IMR-90 (cell line): Measurements from ENCODE around the gene MTM1. TPM values are rescaled to one million over a fixed set of nuclear protein-coding genes. Genes with fewer than 3 reads are reported as not detected.

ENCODE experiments used
- ATAC-seq: fragments of 200-7000 bp; cut with Tn5 transposase; 2 replicates; pipeline ENCODE4 v1.9.1; 2020; ENCODE audit warnings: low read depth, mild to moderate bottlenecking, moderate library complexity
- BruUV-seq: library from RNA; stranded (reverse); fragments of 400-500 nt; replicated peaks from 2 replicates; lab custom pipeline; 2021; lab: Mats Ljungman, UMichigan
- CTCF ChIA-PET: fragments of 300-600 bp; formaldehyde crosslinking; extraction: SDS; loops from one replicate; lab custom pipeline; 2021; ENCODE audit warnings: antibody characterized with exemption; lab: Yijun Ruan, JAX
- POLR2A ChIA-PET: fragments of 300-600 bp; sonication (Branson Sonifier 250); formaldehyde crosslinking; loops from one replicate; lab custom pipeline; 2022; ENCODE audit warnings: antibody characterized with exemption; ENCODE audit not compliant: unreplicated experiment; lab: Charles Lee
- DNase-seq: peaks from one replicate; pipeline ENCODE4 v3.0.0; 2013
- H2AFZ ChIP-seq: replicated peaks from 2 replicates; pipeline ENCODE3; 2013; ENCODE audit warnings: low read length, mild to moderate bottlenecking; ENCODE audit not compliant: poor library complexity
- H2AK5ac ChIP-seq: 2 replicates; pipeline ENCODE4 v1.6.1; 2013; ENCODE audit warnings: low read depth, low read length, inconsistent platforms
- H2AK9ac ChIP-seq: replicated peaks from 2 replicates; pipeline ENCODE3; 2013; ENCODE audit warnings: mild to moderate bottlenecking, low read depth, low read length, moderate library complexity; ENCODE audit not compliant: poor library complexity
- H2BK120ac ChIP-seq: 2 replicates; pipeline ENCODE4 v1.6.1; 2013; ENCODE audit warnings: low read depth, low read length, inconsistent platforms
- H2BK15ac ChIP-seq: 3 replicates; pipeline ENCODE4 v1.6.1; 2013; ENCODE audit warnings: low read depth, low read length, inconsistent platforms
- H2BK20ac ChIP-seq: 2 replicates; pipeline ENCODE4 v1.6.1; 2013; ENCODE audit warnings: low read depth, mild to moderate bottlenecking, inconsistent platforms, low read length, moderate library complexity
- H2BK5ac ChIP-seq: 2 replicates; pipeline ENCODE4 v1.6.1; 2013; ENCODE audit warnings: mild to moderate bottlenecking, low read depth, low read length, inconsistent platforms; ENCODE audit not compliant: poor library complexity, severe bottlenecking
- H3K14ac ChIP-seq: replicated peaks from 2 replicates; pipeline ENCODE4 v1.6.1; 2013; ENCODE audit warnings: low read depth, low read length, inconsistent platforms
- H3K18ac ChIP-seq: 2 replicates; pipeline ENCODE4 v1.6.1; 2013; ENCODE audit warnings: low read depth, low read length, control low read depth
- H3K23ac ChIP-seq: 2 replicates; pipeline ENCODE4 v1.6.1; 2013; ENCODE audit warnings: low read depth, low read length, inconsistent platforms
- H3K27ac ChIP-seq: 2 replicates; pipeline ENCODE4 v1.5.1; 2013; ENCODE audit warnings: mild to moderate bottlenecking, control low read depth, low read length; ENCODE audit not compliant: insufficient read depth
- H3K27me3 ChIP-seq: 2 replicates; pipeline ENCODE4 v1.6.1; 2013; ENCODE audit warnings: low read length; ENCODE audit not compliant: control insufficient read depth, insufficient read depth
- H3K36me3 ChIP-seq: 2 replicates; pipeline ENCODE4 v1.6.1; 2013; ENCODE audit warnings: low read length, mixed read lengths; ENCODE audit not compliant: control insufficient read depth, insufficient read depth
- H3K4ac ChIP-seq: 2 replicates; pipeline ENCODE4 v1.6.1; 2013; ENCODE audit warnings: low read depth, low read length, inconsistent platforms
- H3K4me1 ChIP-seq: 2 replicates; pipeline ENCODE4 v1.6.1; 2013; ENCODE audit warnings: low read length, mixed read lengths; ENCODE audit not compliant: control insufficient read depth, insufficient read depth
- H3K4me2 ChIP-seq: 2 replicates; pipeline ENCODE4 v1.6.1; 2013; ENCODE audit warnings: low read depth, mild to moderate bottlenecking, control low read depth, low read length, moderate library complexity
- H3K4me3 ChIP-seq: 2 replicates; pipeline ENCODE4 v1.5.1; 2013; ENCODE audit warnings: low read depth, mild to moderate bottlenecking, control low read depth, low read length, moderate library complexity; ENCODE audit not compliant: insufficient read depth
- H3K56ac ChIP-seq: 2 replicates; pipeline ENCODE4 v1.6.1; 2013; ENCODE audit warnings: low read length, inconsistent platforms; ENCODE audit not compliant: insufficient read depth; ENCODE audit errors: extremely low read depth
- H3K79me1 ChIP-seq, 2 experiments: 2 replicates each; pipeline ENCODE4 v1.6.1; 2013; ENCODE audit warnings: low read length in 2 of 2, inconsistent platforms in 1 of 2, low read depth in 1 of 2
- H3K9ac ChIP-seq: 2 replicates; pipeline ENCODE4 v1.6.1; 2013; ENCODE audit warnings: low read depth, low read length, control low read depth
- H3K9me1 ChIP-seq: 2 replicates; pipeline ENCODE4 v1.6.1; 2013; ENCODE audit warnings: low read length, inconsistent platforms; ENCODE audit not compliant: insufficient read depth
- H3K9me3 ChIP-seq: 2 replicates; pipeline ENCODE4 v1.6.1; 2013; ENCODE audit warnings: low read length; ENCODE audit not compliant: control insufficient read depth, insufficient read depth
- H4K20me1 ChIP-seq: 2 replicates; pipeline ENCODE4 v1.6.1; 2013; ENCODE audit warnings: low read length, inconsistent platforms; ENCODE audit not compliant: insufficient read depth
- H4K5ac ChIP-seq: 2 replicates; pipeline ENCODE4 v1.6.1; 2013; ENCODE audit warnings: mild to moderate bottlenecking, low read depth, low read length, control low read depth
- H4K8ac ChIP-seq, 2 experiments: 2 replicates each; pipeline ENCODE4 v1.6.1; 2013; ENCODE audit warnings: low read depth in 2 of 2, low read length in 2 of 2, control low read depth in 1 of 2, inconsistent platforms in 1 of 2
- H4K91ac ChIP-seq: 2 replicates; pipeline ENCODE4 v1.6.1; 2013; ENCODE audit warnings: low read depth, low read length, inconsistent platforms; ENCODE audit not compliant: insufficient read depth
- BHLHE40 ChIP-seq: fragments of 150-350 bp; IDR thresholded peaks from 2 replicates; pipeline ENCODE4 v1.6.1; 2016; ENCODE audit warnings: mild to moderate bottlenecking, low read depth, low read length
- CEBPB ChIP-seq: IDR thresholded peaks from 2 replicates; pipeline ENCODE4 v1.6.1; 2012; ENCODE audit warnings: low read depth, low read length, improper control_type of control experiment
- CHD1 ChIP-seq: IDR thresholded peaks from 2 replicates; pipeline ENCODE4 v1.6.1; 2012; ENCODE audit warnings: low read depth, low read length, improper control_type of control experiment
- CTCF ChIP-seq: conservative IDR thresholded peaks from 2 replicates; pipeline ENCODE4 v1.5.1; 2012; ENCODE audit warnings: mild to moderate bottlenecking, low read depth, low read length, improper control_type of control experiment
- ELK1 ChIP-seq: fragments of 150-350 bp; IDR thresholded peaks from 2 replicates; pipeline ENCODE4 v1.6.1; 2016; ENCODE audit warnings: low read depth, mild to moderate bottlenecking, low read length, moderate library complexity, borderline replicate concordance
- MAFK ChIP-seq: IDR thresholded peaks from 2 replicates; pipeline ENCODE4 v1.6.1; 2012; ENCODE audit warnings: low read depth, low read length, improper control_type of control experiment
- MXI1 ChIP-seq: IDR thresholded peaks from 2 replicates; pipeline ENCODE4 v1.6.1; 2012; ENCODE audit warnings: low read depth, mild to moderate bottlenecking, low read length, moderate library complexity, borderline replicate concordance
- NFE2L2 ChIP-seq: fragments of 150-350 bp; IDR thresholded peaks from 2 replicates; pipeline ENCODE4 v1.6.1; 2016; ENCODE audit warnings: low read depth, mild to moderate bottlenecking, low read length
- POLR2A ChIP-seq: IDR thresholded peaks from 2 replicates; pipeline ENCODE4 v1.6.1; 2012; ENCODE audit warnings: mild to moderate bottlenecking, low read depth, low read length
- RCOR1 ChIP-seq: IDR thresholded peaks from 2 replicates; pipeline ENCODE4 v1.6.1; 2012; ENCODE audit warnings: mild to moderate bottlenecking, low read length, improper control_type of control experiment; ENCODE audit not compliant: insufficient replicate concordance
- RFX5 ChIP-seq: IDR thresholded peaks from 2 replicates; pipeline ENCODE4 v1.8.0; 2012; ENCODE audit warnings: low read depth, mild to moderate bottlenecking, low read length, moderate library complexity
- SMC3 ChIP-seq: fragments of 150-350 bp; IDR thresholded peaks from 2 replicates; pipeline ENCODE4 v1.6.1; 2016; ENCODE audit warnings: low read depth, mild to moderate bottlenecking, antibody characterized with exemption, low read length, moderate library complexity
- USF2 ChIP-seq: fragments of 150-350 bp; IDR thresholded peaks from 2 replicates; pipeline ENCODE4 v1.6.1; 2017; ENCODE audit warnings: mild to moderate bottlenecking, antibody characterized with exemption, low read length, low read depth
- dilution Hi-C: fragments of 300-500 bp; cut with HindIII; formaldehyde crosslinking; loops from one replicate; pipeline ENCODE4 v1.14.3; 2018; ENCODE audit warnings: low sequenced_read_pairs; ENCODE audit not compliant: unreplicated experiment
- in situ Hi-C: fragments of 300-500 bp; cut with MboI; formaldehyde crosslinking; loops from 3 replicates; pipeline ENCODE4 v1.14.3; 2019; ENCODE audit warnings: low sequenced_read_pairs, inconsistent platforms, mixed read lengths
- intact Hi-C: fragments of 100-400 bp; cut with micrococcal nuclease; formaldehyde crosslinking; loops from 2 replicates; pipeline ENCODE4 v1.10.0; 2022
- polyA plus RNA-seq, 3 experiments: library from polyadenylated mRNA; depleted of rRNA; stranded (reverse); fragments of >200 nt; gene quantifications; 2 replicates each; pipeline ENCODE4 v1.2.3, GENCODE V29; 2012; ENCODE audit warnings: low replicate concordance in 1 of 3
- total RNA-seq: library from RNA; depleted of rRNA; stranded (reverse); fragments of >200 nt; gene quantifications from 2 replicates; pipeline ENCODE4 v1.2.3, GENCODE V29; 2012

Gene MTM1
- total and polyA plus RNA-seq, 2 of the 4 experiments (the other 2 are of a cell fraction) = 3.8 to 5.6 TPM

GRCh38 chrX:150703695-150703974 is 135.2 kb downstream of the MTM1 start:
- Histone ChIP-seq H2BK15ac (no peak overlapping the region), H2BK5ac (peak overlapping the region; percentile 59), H2BK120ac (no peak overlapping the region), H3K4ac (no peak overlapping the region), H2BK20ac (no peak overlapping the region), H3K27ac (no peak overlapping the region), H3K27me3 (no peaks in the 10 kb centered on the region), H3K9me3 (no peaks in the 10 kb centered on the region), H4K8ac (no peak overlapping the region), H3K9me1 (no peaks in the 10 kb centered on the region), H4K91ac (no peak overlapping the region), H3K56ac (no peak overlapping the region), H3K9ac (no peak overlapping the region), H4K5ac (no peak overlapping the region), H3K36me3 (peaks cover 2% of the 10 kb centered on the region; the same call in 1 of the 2 replicates), H2AK5ac (no peak overlapping the region), H3K4me3 (no peak overlapping the region), H3K14ac (no peak overlapping the region), H3K23ac (no peak overlapping the region), H3K18ac (no peak overlapping the region; the same call in 1 of the 2 replicates), H4K20me1 (no peaks in the 10 kb centered on the region), H3K79me1 (peaks cover 3 to 6% of the 10 kb centered on the region in 2 experiments; a peak in 1 of 4 replicates), H3K4me1 (peaks cover 4% of the 10 kb centered on the region; the same call in 1 of the 2 replicates), H2AFZ (no peak overlapping the region), H3K4me2 (no peak overlapping the region), H2AK9ac (no peak overlapping the region)
- CTCF ChIA-PET = interaction anchor here (1.5 kb wide), 1 partner anchor 27 kb away, joined by 3 read pairs; no protein-coding TSS in a partner anchor
- DNase-seq (no peak), ATAC-seq (no peak)
- POLR2A ChIA-PET = no interaction called here
- intact Hi-C loops = no loop called here
- TF ChIP-seq USF2 = no peak
- TF ChIP-seq RCOR1 = no peak
- no peak for TF ChIP-seq MAFK
- no peak for TF ChIP-seq NFE2L2
- TF ChIP-seq ELK1 = no peak
- no peak for TF ChIP-seq CHD1
- TF ChIP-seq CEBPB = no peak
- no peak for TF ChIP-seq SMC3
- TF ChIP-seq CTCF = no peak
- no peak for TF ChIP-seq RFX5
- TF ChIP-seq MXI1 = no peak
- TF ChIP-seq POLR2A = no peak
- TF ChIP-seq BHLHE40 = no peak
- dilution Hi-C loops = no loop called here
- no TSS peak for BruUV-seq
- in situ Hi-C loops = loop anchor here (25.0 kb wide), 2 partner anchors 341 to 741 kb away; partner anchors contain the start of gene MAMLD1
